Liver (tissue), 9 donors: ENCODE results near the gene ALCAM. TPM values are rescaled to one million over a fixed set of nuclear protein-coding genes. Genes with fewer than 3 reads are reported as not detected.

Experiments used
- DNase-seq: peaks from one replicate; pipeline ENCODE4 v3.0.0-alpha.2; 2017; ENCODE audit warnings: low spot score
- H3K27ac ChIP-seq, 2 donors: one replicate each; pipeline ENCODE4 v1.7.0; 2013; ENCODE audit warnings: inconsistent platforms in 2 of 2, low read length in 2 of 2, control low read depth in 1 of 2, low read depth in 1 of 2, mild to moderate bottlenecking in 1 of 2
- H3K27me3 ChIP-seq, 4 donors: one replicate each; pipeline versions ENCODE4 v1.6.1 to v1.7.0; 2013; ENCODE audit warnings: low read length in 3 of 4, inconsistent platforms in 1 of 4, mild to moderate bottlenecking in 1 of 4, moderate library complexity in 1 of 4; ENCODE audit not compliant: control insufficient read depth in 4 of 4, insufficient read depth in 4 of 4
- H3K36me3 ChIP-seq, 4 donors: one replicate each; pipeline versions ENCODE4 v1.6.1 to v1.7.0; 2013; ENCODE audit warnings: low read length in 3 of 4, mild to moderate bottlenecking in 3 of 4, low read depth in 1 of 4, moderate library complexity in 1 of 4; ENCODE audit not compliant: control insufficient read depth in 4 of 4, insufficient read depth in 3 of 4
- H3K4me1 ChIP-seq, 4 donors: one replicate each; pipeline versions ENCODE4 v1.6.1 to v1.7.0; 2013; ENCODE audit warnings: low read length in 3 of 4, mild to moderate bottlenecking in 3 of 4, moderate library complexity in 1 of 4; ENCODE audit not compliant: control insufficient read depth in 4 of 4, insufficient read depth in 4 of 4
- H3K4me3 ChIP-seq, 3 donors: one replicate each; pipeline versions ENCODE4 v1.6.1 to v1.7.0; 2013; ENCODE audit warnings: low read length in 3 of 3, control low read depth in 1 of 3, low read depth in 1 of 3, mild to moderate bottlenecking in 1 of 3
- H3K9ac ChIP-seq, 2 donors: one replicate each; pipeline ENCODE4 v1.7.0; 2013; ENCODE audit warnings: low read length in 2 of 2, mild to moderate bottlenecking in 2 of 2, moderate library complexity in 2 of 2, control low read depth in 1 of 2, low read depth in 1 of 2
- H3K9me3 ChIP-seq, 4 donors: one replicate each; pipeline versions ENCODE4 v1.6.1 to v1.7.0; 2013; ENCODE audit warnings: low read length in 3 of 4; ENCODE audit not compliant: control insufficient read depth in 4 of 4
- ATF3 ChIP-seq: IDR thresholded peaks from 2 replicates; pipeline ENCODE4 v1.6.1; 2016; ENCODE audit warnings: antibody characterized with exemption
- CTCF ChIP-seq: fragments of 150-350 bp; IDR thresholded peaks from 2 replicates; pipeline ENCODE4 v1.5.1; 2017; ENCODE audit warnings: improper control_type of control experiment, low read depth, low read length; ENCODE audit not compliant: missing input control
- EGR1 ChIP-seq, 2 donors: IDR thresholded peaks; 2 replicates each; pipeline ENCODE4 v1.6.1; 2016 to 2018; ENCODE audit warnings: antibody characterized with exemption in 2 of 2, low read depth in 2 of 2
- FOXA1 ChIP-seq: IDR thresholded peaks from 2 replicates; pipeline ENCODE4 v1.6.1; 2016; ENCODE audit warnings: antibody characterized with exemption
- FOXA2 ChIP-seq: IDR thresholded peaks from 2 replicates; pipeline ENCODE4 v1.6.1; 2016; ENCODE audit warnings: antibody characterized with exemption
- GABPA ChIP-seq, 2 donors: IDR thresholded peaks in 1 of 2; conservative IDR thresholded peaks in 1 of 2; 2 replicates each; pipeline ENCODE4 v1.6.1; 2016; ENCODE audit warnings: antibody characterized with exemption in 2 of 2, mild to moderate bottlenecking in 1 of 2, moderate library complexity in 1 of 2
- HNF4G ChIP-seq: IDR thresholded peaks from 2 replicates; pipeline ENCODE4 v1.6.1; 2016; ENCODE audit warnings: antibody characterized with exemption
- JUND ChIP-seq, 2 donors: IDR thresholded peaks; 2 replicates each; pipeline ENCODE4 v1.6.1; 2016; ENCODE audit warnings: antibody characterized with exemption in 2 of 2
- NR2F2 ChIP-seq: IDR thresholded peaks from 2 replicates; pipeline ENCODE4 v1.6.1; 2016; ENCODE audit warnings: antibody characterized with exemption
- RAD21 ChIP-seq, 2 donors: IDR thresholded peaks; 2 replicates each; pipeline ENCODE4 v1.6.1; 2016; ENCODE audit warnings: antibody characterized with exemption in 2 of 2, mild to moderate bottlenecking in 2 of 2
- REST ChIP-seq: IDR thresholded peaks from 2 replicates; pipeline ENCODE4 v1.6.1; 2016; ENCODE audit warnings: antibody characterized with exemption, mild to moderate bottlenecking
- RXRA ChIP-seq, 2 donors: IDR thresholded peaks; 2 replicates each; pipeline ENCODE4 v1.6.1; 2017 to 2018; ENCODE audit warnings: antibody characterized with exemption in 2 of 2, mild to moderate bottlenecking in 1 of 2
- SP1 ChIP-seq: IDR thresholded peaks from 2 replicates; pipeline ENCODE4 v1.6.1; 2018; ENCODE audit warnings: antibody characterized with exemption, mild to moderate bottlenecking
- TAF1 ChIP-seq: conservative IDR thresholded peaks from 2 replicates; pipeline ENCODE4 v1.6.1; 2016; ENCODE audit warnings: antibody characterized with exemption, mild to moderate bottlenecking
- YY1 ChIP-seq: IDR thresholded peaks from 2 replicates; pipeline ENCODE4 v1.6.1; 2016; ENCODE audit warnings: antibody characterized with exemption, mild to moderate bottlenecking
- WGBS: extraction: QIAGEN DNeasy Blood & Tissue Kit; methylation state at CpG from one replicate; pipeline ENCODE4 v1.1.7; 2013; 5-methylcytosine and 5-hydroxymethylcytosine counted together
- polyA plus RNA-seq, 2 donors: library from polyadenylated mRNA; stranded (reverse) in 1 of 2; unstranded in 1 of 2; fragments of 200-250 nt in 1 of 2; fragments of >200 nt in 1 of 2; fragmentation: Nextera tagmentation in 1 of 2; extraction: Ambion mirVana in 1 of 2; gene quantifications; one replicate each; pipeline versions ENCODE4 v1.2.1 to v1.2.3, GENCODE V29; 2013 to 2015
- total RNA-seq, 2 donors: library from RNA; depleted of rRNA; stranded (reverse); fragments of >200 nt; gene quantifications; one replicate each; pipeline ENCODE4 v1.2.3, GENCODE V29; 2014
- TF ChIP-seq, protein P1 (sequence below): IDR thresholded peaks from 2 replicates; pipeline ENCODE4 v1.6.1; 2016; ENCODE audit warnings: antibody characterized with exemption
- donor health status: healthy.
- donor health status: healthy.
- donor health status: healthy.
- donor health status: healthy.
- donor health status: healthy.

ALCAM gene
- total and polyA plus RNA-seq, 4 donors = 14.2 to 62.0 (median 32.3) TPM

DNA sequence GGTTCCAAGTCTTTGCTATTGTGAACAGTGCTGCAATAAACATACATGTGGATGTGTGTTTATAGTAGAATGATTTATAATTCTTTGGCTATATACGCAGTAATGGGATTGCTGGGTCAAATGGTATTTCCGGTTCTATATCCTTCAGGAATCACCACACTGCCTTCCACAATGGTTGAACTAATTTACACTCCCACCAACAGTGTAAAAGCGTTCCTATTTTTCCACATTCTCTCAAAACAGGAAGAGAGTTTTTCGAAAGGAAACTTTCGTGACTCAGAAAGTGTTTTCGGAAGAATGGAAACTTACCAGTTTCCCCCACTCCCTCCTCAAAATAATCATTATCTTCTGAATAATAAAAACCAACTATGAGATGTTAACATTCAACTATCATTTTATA is 205.8 kb downstream of the ALCAM start:
- H3K4me3 ChIP-seq = no peak overlapping the region
- TF ChIP-seq NR2F2 = no peak
- no peak for TF ChIP-seq ATF3
- TF ChIP-seq GABPA (IDR thresholded peaks at IDR 0.05 in 1 of 2, conservative IDR thresholded peaks at IDR 0.05 in 1 of 2) = no peak
- TF ChIP-seq TAF1 = no peak
- no peak for TF ChIP-seq SP1
- no peak for TF ChIP-seq YY1
- TF ChIP-seq FOXA1 = no peak
- no peak for TF ChIP-seq RAD21 (IDR thresholded peaks at IDR 0.05)
- TF ChIP-seq, protein P1, sequence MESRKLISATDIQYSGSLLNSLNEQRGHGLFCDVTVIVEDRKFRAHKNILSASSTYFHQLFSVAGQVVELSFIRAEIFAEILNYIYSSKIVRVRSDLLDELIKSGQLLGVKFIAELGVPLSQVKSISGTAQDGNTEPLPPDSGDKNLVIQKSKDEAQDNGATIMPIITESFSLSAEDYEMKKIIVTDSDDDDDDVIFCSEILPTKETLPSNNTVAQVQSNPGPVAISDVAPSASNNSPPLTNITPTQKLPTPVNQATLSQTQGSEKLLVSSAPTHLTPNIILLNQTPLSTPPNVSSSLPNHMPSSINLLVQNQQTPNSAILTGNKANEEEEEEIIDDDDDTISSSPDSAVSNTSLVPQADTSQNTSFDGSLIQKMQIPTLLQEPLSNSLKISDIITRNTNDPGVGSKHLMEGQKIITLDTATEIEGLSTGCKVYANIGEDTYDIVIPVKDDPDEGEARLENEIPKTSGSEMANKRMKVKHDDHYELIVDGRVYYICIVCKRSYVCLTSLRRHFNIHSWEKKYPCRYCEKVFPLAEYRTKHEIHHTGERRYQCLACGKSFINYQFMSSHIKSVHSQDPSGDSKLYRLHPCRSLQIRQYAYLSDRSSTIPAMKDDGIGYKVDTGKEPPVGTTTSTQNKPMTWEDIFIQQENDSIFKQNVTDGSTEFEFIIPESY = no peak
- TF ChIP-seq JUND (IDR thresholded peaks at IDR 0.05) = no peak
- TF ChIP-seq CTCF = no peak
- no peak for TF ChIP-seq EGR1 (IDR thresholded peaks at IDR 0.05; ENCODE audit: low read depth in 2 of 2)
- H3K4me1 ChIP-seq = no peaks in the 10 kb centered on the region
- H3K27me3 ChIP-seq = no peaks in the 10 kb centered on the region
- peaks cover 0 to 23% (median 5%) of the 10 kb centered on the region in 4 donors for H3K36me3 ChIP-seq
- H3K27ac ChIP-seq = no peak overlapping the region
- DNase-seq = no peak
- WGBS = 96% methylated on average over 6 of the region's 6 CpGs
- no peaks in the 10 kb centered on the region for H3K9me3 ChIP-seq
- H3K9ac ChIP-seq = no peak overlapping the region

GRCh38 chr3:105579439-105579838 is 212.7 kb downstream of the ALCAM start:
- H3K27me3 ChIP-seq = no peaks in the 10 kb centered on the region
- no peak for DNase-seq
- 88% methylated on average over 1 of the region's 1 CpG for WGBS
- H3K4me3 ChIP-seq = no peak overlapping the region
- H3K36me3 ChIP-seq = peaks cover 0 to 11% (median under 1%) of the 10 kb centered on the region in 4 donors
- H3K9me3 ChIP-seq = no peaks in the 10 kb centered on the region
- no peaks in the 10 kb centered on the region for H3K4me1 ChIP-seq
- no peak overlapping the region for H3K9ac ChIP-seq
- no peak overlapping the region for H3K27ac ChIP-seq
- TF ChIP-seq FOXA2 (no peak), FOXA1 (no peak), TAF1 (no peak), HNF4G (no peak), SP1 (no peak), RXRA (IDR thresholded peaks at IDR 0.05) (no peak), REST (no peak)
- TF ChIP-seq, protein P1 = no peak
